IPS-20b (cell line): ENCODE data around the gene FASLG.

Experiments used
- H3K27ac ChIP-seq: one replicate; pipeline ENCODE4 v1.5.1; 2013; ENCODE audit warnings: low read length
- H3K27me3 ChIP-seq: 2 replicates; pipeline ENCODE4 v1.6.1; 2013; ENCODE audit warnings: mild to moderate bottlenecking, low read length, inconsistent platforms; ENCODE audit not compliant: insufficient read depth
- H3K36me3 ChIP-seq: 2 replicates; pipeline ENCODE4 v1.6.1; 2013; ENCODE audit warnings: low read depth, mild to moderate bottlenecking, inconsistent platforms, low read length, moderate library complexity; ENCODE audit not compliant: insufficient read depth
- H3K4me1 ChIP-seq: 2 replicates; pipeline ENCODE4 v1.6.1; 2013; ENCODE audit warnings: mild to moderate bottlenecking, control low read depth, inconsistent platforms, low read length, moderate library complexity; ENCODE audit not compliant: insufficient read depth
- H3K4me3 ChIP-seq: 2 replicates; pipeline ENCODE4 v1.5.1; 2013; ENCODE audit warnings: mild to moderate bottlenecking, low read length, inconsistent platforms
- H3K9ac ChIP-seq: 2 replicates; pipeline ENCODE4 v1.6.1; 2013; ENCODE audit warnings: low read depth, mild to moderate bottlenecking, inconsistent platforms, low read length, moderate library complexity
- H3K9me3 ChIP-seq: 2 replicates; pipeline ENCODE4 v1.6.1; 2013; ENCODE audit warnings: mild to moderate bottlenecking, low read depth, low read length, inconsistent platforms; ENCODE audit not compliant: insufficient read depth

Gene FASLG

GRCh38 chr1:172647110-172647564 is 11.8 kb upstream of the FASLG start:
- Histone ChIP-seq H3K9ac (no peak overlapping the region), H3K27me3 (no peaks in the 10 kb centered on the region), H3K4me3 (no peak overlapping the region), H3K9me3 (no peaks in the 10 kb centered on the region), H3K4me1 (no peaks in the 10 kb centered on the region), H3K36me3 (no peaks in the 10 kb centered on the region), H3K27ac (no peak overlapping the region)

GRCh38 chr1:172647987-172648386 is 10.9 kb upstream of the FASLG start:
- Histone ChIP-seq H3K4me1 (no peaks in the 10 kb centered on the region), H3K27me3 (no peaks in the 10 kb centered on the region), H3K9ac (no peak overlapping the region), H3K9me3 (no peaks in the 10 kb centered on the region), H3K4me3 (no peak overlapping the region), H3K36me3 (no peaks in the 10 kb centered on the region), H3K27ac (no peak overlapping the region)

DNA sequence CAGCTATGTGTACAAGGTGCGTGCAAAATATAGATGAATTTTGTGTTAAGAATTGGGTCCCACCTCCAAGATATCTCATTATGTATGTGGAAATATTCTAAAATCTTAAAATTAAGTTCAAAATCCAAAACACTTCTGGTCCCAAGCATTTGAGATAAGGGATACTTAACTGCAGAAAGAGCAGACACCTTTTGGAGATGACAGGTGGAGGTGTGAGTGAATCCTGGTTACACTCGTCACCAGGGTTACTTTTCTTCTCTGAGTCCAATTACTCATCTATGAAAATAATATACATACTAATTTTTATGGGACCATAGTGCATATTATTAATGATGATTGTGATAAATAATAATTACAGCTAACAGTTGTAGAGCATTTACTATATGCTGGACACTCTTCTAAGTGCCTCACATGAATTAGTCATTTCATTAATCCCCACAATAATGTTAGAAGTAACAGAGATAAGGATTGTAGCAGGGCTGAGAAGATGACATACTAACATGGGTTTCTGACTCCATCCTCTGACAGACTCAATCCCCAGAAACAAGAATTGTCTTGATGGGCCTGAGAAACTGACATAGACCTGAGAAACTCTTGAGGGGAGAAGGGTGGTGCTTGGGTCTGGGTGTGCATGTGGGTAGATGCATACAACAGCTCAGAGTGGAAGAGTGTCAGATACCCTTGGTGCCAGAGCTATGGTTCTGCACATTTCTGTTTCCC is 8.3 kb upstream of the FASLG start:
- Histone ChIP-seq H3K27me3 (no peaks in the 10 kb centered on the region), H3K27ac (no peak overlapping the region), H3K4me1 (no peaks in the 10 kb centered on the region), H3K9ac (no peak overlapping the region), H3K4me3 (no peak overlapping the region), H3K9me3 (no peaks in the 10 kb centered on the region), H3K36me3 (no peaks in the 10 kb centered on the region)

DNA sequence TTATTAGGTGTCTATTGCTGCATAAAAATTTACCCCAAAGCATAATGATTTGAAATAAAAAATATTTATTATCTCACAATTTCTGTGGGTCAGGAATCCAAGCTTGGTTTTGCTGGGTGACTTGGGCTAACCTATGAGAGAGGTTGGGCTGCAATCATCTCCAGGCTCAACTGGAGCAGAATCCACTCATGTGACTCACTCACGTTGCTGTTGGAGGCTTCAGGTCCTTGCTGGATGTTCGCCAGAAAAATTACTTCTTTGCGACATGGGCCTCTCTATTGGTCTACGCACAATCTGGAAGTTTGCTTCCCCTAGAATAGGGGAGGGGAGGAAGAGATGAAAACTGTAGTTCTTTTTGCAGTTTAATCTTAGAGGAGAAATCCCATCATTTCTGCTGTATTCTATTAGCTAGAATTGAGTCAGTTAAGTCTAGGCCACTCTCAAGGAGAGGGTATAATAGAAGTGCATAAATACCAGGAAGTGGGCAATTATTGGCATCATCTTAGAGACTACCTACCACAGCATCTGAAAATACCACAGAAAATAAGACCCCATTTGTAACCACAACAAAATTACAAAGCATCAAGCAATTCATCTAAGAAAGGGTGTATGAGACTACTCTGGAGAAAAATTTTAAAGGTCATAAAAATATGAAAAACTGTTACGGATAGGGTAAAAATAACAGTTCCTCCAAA is 5.7 kb upstream of the FASLG start:
- Histone ChIP-seq H3K36me3 (no peaks in the 10 kb centered on the region), H3K4me3 (no peak overlapping the region), H3K4me1 (no peaks in the 10 kb centered on the region), H3K9ac (no peak overlapping the region), H3K9me3 (no peaks in the 10 kb centered on the region), H3K27ac (no peak overlapping the region), H3K27me3 (no peaks in the 10 kb centered on the region)

DNA sequence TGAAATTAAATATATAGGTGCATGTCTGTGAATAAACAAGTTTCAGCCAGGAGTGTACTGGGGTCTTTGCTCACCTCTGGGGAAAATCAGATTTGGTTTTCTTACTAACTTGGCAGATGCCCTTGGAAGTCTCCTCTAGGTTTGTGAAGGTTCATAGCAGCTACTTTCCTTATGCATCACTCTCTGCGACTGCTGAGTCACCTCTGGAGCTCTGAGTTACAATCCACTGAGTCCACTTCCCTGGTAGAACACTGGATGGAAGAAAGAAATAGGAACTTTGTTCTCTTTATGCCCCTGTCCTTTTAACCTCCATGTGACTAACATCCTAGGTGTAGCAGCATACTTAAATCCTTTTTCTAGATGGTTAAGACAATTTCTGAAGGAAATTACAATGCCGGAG is 4.4 kb upstream of the FASLG start:
- Histone ChIP-seq H3K27me3 (no peaks in the 10 kb centered on the region), H3K9me3 (no peaks in the 10 kb centered on the region), H3K27ac (no peak overlapping the region), H3K9ac (no peak overlapping the region), H3K4me1 (no peaks in the 10 kb centered on the region), H3K4me3 (no peak overlapping the region), H3K36me3 (no peaks in the 10 kb centered on the region)

- no peaks in the 10 kb centered on the region for H3K4me1 ChIP-seq
- no peak overlapping the region for H3K27ac ChIP-seq
- H3K36me3 ChIP-seq: no peaks in the 10 kb centered on the region
- H3K9me3 ChIP-seq: no peaks in the 10 kb centered on the region
- H3K4me3 ChIP-seq: no peak overlapping the region
- no peaks in the 10 kb centered on the region for H3K27me3 ChIP-seq
- no peak overlapping the region for H3K9ac ChIP-seq
Measured at GRCh38 chr1:172656576-172656975, 2.3 kb upstream of the FASLG start.

DNA sequence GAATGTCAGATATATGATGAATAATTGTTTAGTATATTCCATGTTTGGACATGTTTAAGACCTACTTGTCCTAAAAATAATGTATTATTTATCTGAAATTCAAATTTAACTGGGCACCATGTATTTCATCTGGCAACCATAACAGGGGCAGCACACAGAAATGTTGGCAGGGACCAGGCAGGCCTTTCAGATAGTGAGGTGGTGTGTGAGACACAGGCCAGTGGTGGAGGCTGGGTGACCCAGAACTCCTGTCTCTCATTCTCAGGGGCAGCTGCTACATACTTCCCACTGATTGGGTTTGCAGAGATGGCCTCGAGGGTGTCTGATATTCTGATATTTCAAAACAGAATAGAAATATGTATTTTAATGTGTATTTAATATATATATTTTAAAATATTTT is 1.3 kb upstream of the FASLG start:
- H3K36me3 ChIP-seq: no peaks in the 10 kb centered on the region
- no peaks in the 10 kb centered on the region for H3K4me1 ChIP-seq
- H3K9me3 ChIP-seq: no peaks in the 10 kb centered on the region
- H3K27me3 ChIP-seq: no peaks in the 10 kb centered on the region
- H3K4me3 ChIP-seq: no peak overlapping the region
- H3K27ac ChIP-seq: no peak overlapping the region
- H3K9ac ChIP-seq: no peak overlapping the region

DNA sequence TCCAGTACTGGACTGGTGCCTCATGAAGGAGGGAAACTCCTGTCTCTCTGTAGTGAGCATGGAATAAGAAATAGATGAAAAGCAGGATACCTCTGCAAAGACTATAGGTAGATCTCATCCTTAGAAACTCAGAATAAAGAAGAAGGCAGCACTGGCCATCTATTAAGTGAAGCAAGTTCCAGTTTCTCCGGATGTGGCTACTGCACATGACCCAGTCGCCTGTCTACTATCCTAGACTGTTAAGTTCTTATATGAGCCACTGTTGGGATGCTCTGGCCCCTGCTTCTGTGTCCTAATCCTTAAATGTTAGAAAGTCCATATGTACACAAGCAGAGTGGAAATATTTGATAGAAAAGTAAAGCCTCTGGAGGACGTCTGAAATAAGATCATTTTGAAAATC is 2.2 kb downstream of the FASLG start:
- Histone ChIP-seq H3K4me1 (no peaks in the 10 kb centered on the region), H3K36me3 (no peaks in the 10 kb centered on the region), H3K27me3 (no peaks in the 10 kb centered on the region), H3K4me3 (no peak overlapping the region), H3K9me3 (no peaks in the 10 kb centered on the region), H3K27ac (no peak overlapping the region), H3K9ac (no peak overlapping the region)

- no peak overlapping the region for H3K9ac ChIP-seq
- H3K27ac ChIP-seq: no peak overlapping the region
- H3K4me1 ChIP-seq: no peaks in the 10 kb centered on the region
- no peaks in the 10 kb centered on the region for H3K36me3 ChIP-seq
- H3K4me3 ChIP-seq: no peak overlapping the region
- no peaks in the 10 kb centered on the region for H3K27me3 ChIP-seq
- H3K9me3 ChIP-seq: no peaks in the 10 kb centered on the region
Measured at GRCh38 chr1:172662464-172663109, 3.7 kb downstream of the FASLG start.

DNA sequence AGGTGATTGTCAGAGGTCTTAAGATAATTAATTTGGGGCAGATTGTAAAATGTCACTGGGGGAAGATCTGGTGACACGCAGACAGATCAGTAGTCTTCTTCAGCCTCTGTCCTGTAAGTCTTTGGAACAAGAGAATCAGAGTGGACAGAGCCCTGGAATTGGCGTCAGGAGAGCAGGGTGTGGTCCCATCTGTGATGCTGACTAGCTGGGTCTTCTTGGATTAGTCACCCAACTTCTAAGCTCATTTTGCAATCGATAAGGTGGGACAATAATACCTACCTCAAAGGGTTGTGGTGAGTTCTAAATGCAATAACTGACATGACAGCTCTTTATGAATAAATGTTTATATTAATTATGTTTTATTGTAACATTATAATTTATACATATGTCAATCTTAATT is 4.8 kb downstream of the FASLG start:
- no peak overlapping the region for H3K9ac ChIP-seq
- no peaks in the 10 kb centered on the region for H3K27me3 ChIP-seq

GRCh38 chr1:172668097-172668496 is 9.2 kb downstream of the FASLG start:
- Histone ChIP-seq H3K36me3 (no peaks in the 10 kb centered on the region), H3K4me3 (no peak overlapping the region), H3K27me3 (no peaks in the 10 kb centered on the region), H3K9ac (no peak overlapping the region), H3K27ac (no peak overlapping the region), H3K9me3 (no peaks in the 10 kb centered on the region), H3K4me1 (no peaks in the 10 kb centered on the region)

More for the DNA sequence above, 4.8 kb downstream of the FASLG start:
- Histone ChIP-seq H3K27ac (no peak overlapping the region), H3K4me3 (no peak overlapping the region), H3K9me3 (no peaks in the 10 kb centered on the region), H3K36me3 (no peaks in the 10 kb centered on the region), H3K4me1 (no peaks in the 10 kb centered on the region)

DNA sequence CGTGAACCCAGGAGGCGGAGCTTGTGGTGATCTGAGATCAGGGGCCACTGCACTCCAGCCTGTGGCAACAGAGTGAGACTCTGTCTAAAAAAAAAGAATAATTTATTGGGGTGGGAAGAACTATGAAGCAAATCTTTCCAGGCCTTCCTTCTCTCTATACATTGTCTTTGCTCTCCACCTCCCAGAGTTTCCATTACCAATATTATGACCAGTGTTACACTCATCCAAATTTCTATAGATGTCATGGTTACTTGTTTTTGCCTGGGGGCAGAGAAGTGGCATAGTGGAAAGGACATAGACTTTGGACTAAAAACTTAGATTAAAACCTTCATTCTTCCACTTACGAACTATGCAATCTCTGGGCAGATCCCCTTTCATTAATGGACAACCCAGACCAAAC is 10.1 kb downstream of the FASLG start:
- no peak overlapping the region for H3K27ac ChIP-seq
- no peak overlapping the region for H3K4me3 ChIP-seq
- H3K27me3 ChIP-seq: no peaks in the 10 kb centered on the region
- H3K9ac ChIP-seq: no peak overlapping the region
- no peaks in the 10 kb centered on the region for H3K9me3 ChIP-seq
- H3K4me1 ChIP-seq: no peaks in the 10 kb centered on the region
- H3K36me3 ChIP-seq: no peaks in the 10 kb centered on the region
